Ishikawa (cell line): ENCODE measurements around the gene CDC5L.

Source experiments
- EGR1 ChIP-seq: IDR thresholded peaks from 2 replicates; pipeline ENCODE4 v1.6.1; 2012
- EP300 ChIP-seq: IDR thresholded peaks from 2 replicates; pipeline ENCODE4 v1.6.1; 2012; ENCODE audit warnings: borderline replicate concordance
- MAX ChIP-seq: IDR thresholded peaks from 2 replicates; pipeline ENCODE4 v1.6.1; 2012
- TAF1 ChIP-seq: IDR thresholded peaks from 2 replicates; pipeline ENCODE4 v1.6.1; 2012; ENCODE audit warnings: low read depth, mild to moderate bottlenecking
- USF1 ChIP-seq: IDR thresholded peaks from 2 replicates; pipeline ENCODE4 v1.6.1; 2012
- YY1 ChIP-seq: IDR thresholded peaks from 2 replicates; pipeline ENCODE4 v1.6.1; 2012; ENCODE audit warnings: low read depth
- ZBTB7A ChIP-seq: IDR thresholded peaks from 2 replicates; pipeline ENCODE4 v1.6.1; 2012; ENCODE audit warnings: low read depth

- no peak for TF ChIP-seq MAX
- no peak for TF ChIP-seq USF1
- no peak for TF ChIP-seq YY1
- TF ChIP-seq EGR1, result no peak
- TF ChIP-seq ZBTB7A, result no peak
- no peak for TF ChIP-seq EP300
- TF ChIP-seq TAF1, result no peak
Measured at GRCh38 chr6:44415873-44416502, 28.5 kb downstream of the CDC5L start.
